GM23338 (cell line): Measurements from ENCODE around the gene PLEKHM1. TPM values are rescaled to one million over a fixed set of nuclear protein-coding genes. Genes with fewer than 3 reads are reported as not detected.
"Not testable (repeated sequence)": the region's sequence is repeated elsewhere in the genome, so short reads cannot be mapped to it uniquely, and the experiment has no call there.

ENCODE experiments used
- ATAC-seq: fragments of 200-7000 bp; cut with Tn5 transposase; 3 replicates; pipeline ENCODE4 v1.9.1; 2020
- DNase-seq: peaks from one replicate; pipeline ENCODE4 v3.0.0-alpha.2; 2015; ENCODE audit warnings: low spot score
- H2AFZ ChIP-seq: fragments of 200-600 bp; sonication (generic); 2 replicates; pipeline ENCODE4 v1.8.0; 2016; ENCODE audit warnings: antibody characterized with exemption, mild to moderate bottlenecking, moderate library complexity
- H3F3A ChIP-seq: fragments of 200-600 bp; sonication (generic); replicated peaks from 2 replicates; pipeline ENCODE4 v1.8.0; 2017; ENCODE audit warnings: antibody characterized with exemption, mixed run types, low read depth
- H3K27ac ChIP-seq: fragments of 200-600 bp; sonication (generic); 2 replicates; pipeline ENCODE4 v1.6.1; 2016; ENCODE audit warnings: low read depth
- H3K27me3 ChIP-seq: fragments of 200-600 bp; sonication (generic); 2 replicates; pipeline ENCODE4 v1.8.0; 2016; ENCODE audit warnings: mild to moderate bottlenecking, mixed run types, moderate library complexity; ENCODE audit not compliant: insufficient read depth
- H3K36me3 ChIP-seq: fragments of 200-600 bp; sonication (generic); 2 replicates; pipeline ENCODE4 v1.8.0; 2016; ENCODE audit warnings: mild to moderate bottlenecking; ENCODE audit not compliant: insufficient read depth
- H3K4me1 ChIP-seq: fragments of 200-600 bp; sonication (generic); 2 replicates; pipeline ENCODE4 v1.8.0; 2016; ENCODE audit warnings: mild to moderate bottlenecking, moderate library complexity; ENCODE audit not compliant: insufficient read depth
- H3K4me2 ChIP-seq: fragments of 200-600 bp; sonication (generic); 2 replicates; pipeline ENCODE4 v1.7.1; 2017; ENCODE audit warnings: mixed run types
- H3K4me3 ChIP-seq: fragments of 200-600 bp; sonication (generic); 2 replicates; pipeline ENCODE4 v1.6.1; 2016; ENCODE audit warnings: mixed run types
- H3K79me2 ChIP-seq: fragments of 200-600 bp; sonication (generic); replicated peaks from 2 replicates; pipeline ENCODE4 v1.8.0; 2017; ENCODE audit warnings: mild to moderate bottlenecking; ENCODE audit not compliant: insufficient read depth
- H3K9me2 ChIP-seq: fragments of 200-600 bp; sonication (generic); 2 replicates; pipeline ENCODE4 v1.8.0; 2017; ENCODE audit not compliant: insufficient read depth
- H4K20me1 ChIP-seq: fragments of 200-600 bp; sonication (generic); replicated peaks from 2 replicates; pipeline ENCODE4 v1.8.0; 2017; ENCODE audit warnings: mild to moderate bottlenecking; ENCODE audit not compliant: insufficient read depth
- H3K27ac Mint-ChIP-seq: 2 replicates; pipeline ENCODE4 v1.8.0; 2020; ENCODE audit warnings: inconsistent platforms, mild to moderate bottlenecking, moderate library complexity, mixed read lengths
- H3K27me3 Mint-ChIP-seq: 3 replicates; pipeline ENCODE4 v1.8.0; 2022; ENCODE audit warnings: low read depth, mild to moderate bottlenecking, moderate library complexity, mixed read lengths, inconsistent platforms; ENCODE audit not compliant: insufficient read depth, poor library complexity
- H3K36me3 Mint-ChIP-seq: 3 replicates; pipeline ENCODE4 v1.8.0; 2021; ENCODE audit warnings: low read depth, mild to moderate bottlenecking, inconsistent platforms, moderate library complexity, mixed read lengths
- H3K4me1 Mint-ChIP-seq: 3 replicates; pipeline ENCODE4 v1.8.0; 2020; ENCODE audit warnings: mild to moderate bottlenecking, inconsistent platforms, mixed read lengths
- H3K4me3 Mint-ChIP-seq: 3 replicates; pipeline ENCODE4 v1.8.0; 2021; ENCODE audit warnings: moderate library complexity, mild to moderate bottlenecking, inconsistent platforms, mixed read lengths
- H3K9me3 Mint-ChIP-seq: 3 replicates; pipeline ENCODE4 v1.8.0; 2020; ENCODE audit warnings: moderate library complexity, mild to moderate bottlenecking, inconsistent platforms, mixed read lengths
- JUNB ChIP-seq: IDR thresholded peaks from one replicate; pipeline ENCODE4 v1.6.1; 2016; ENCODE audit warnings: antibody characterized with exemption; ENCODE audit not compliant: unreplicated experiment
- POLR2AphosphoS5 ChIP-seq: IDR thresholded peaks from 2 replicates; pipeline ENCODE4 v1.6.1; 2016; ENCODE audit warnings: antibody characterized with exemption, low read depth
- STAT1 ChIP-seq: IDR thresholded peaks from one replicate; pipeline ENCODE4 v1.6.1; 2016; ENCODE audit warnings: antibody characterized with exemption; ENCODE audit not compliant: unreplicated experiment
- polyA plus RNA-seq: library from polyadenylated mRNA; unstranded; fragments of >200 nt; fragmentation: Nextera tagmentation; extraction: Ambion mirVana; gene quantifications from 2 replicates; pipeline ENCODE4 v1.2.1, GENCODE V29; 2016
- total RNA-seq: library from RNA; depleted of rRNA; stranded (reverse); fragments of >200 nt; shearing (Covaris generic); gene quantifications from 2 replicates; pipeline ENCODE4 v1.2.3, GENCODE V29; 2014
- TF ChIP-seq, protein P1 (sequence below): IDR thresholded peaks from 2 replicates; pipeline ENCODE4 v1.6.1; 2016; ENCODE audit warnings: antibody characterized with exemption

Gene PLEKHM1
- total and polyA plus RNA-seq, 2 experiments from 2014 or later = 4.4 to 17.9 TPM

DNA sequence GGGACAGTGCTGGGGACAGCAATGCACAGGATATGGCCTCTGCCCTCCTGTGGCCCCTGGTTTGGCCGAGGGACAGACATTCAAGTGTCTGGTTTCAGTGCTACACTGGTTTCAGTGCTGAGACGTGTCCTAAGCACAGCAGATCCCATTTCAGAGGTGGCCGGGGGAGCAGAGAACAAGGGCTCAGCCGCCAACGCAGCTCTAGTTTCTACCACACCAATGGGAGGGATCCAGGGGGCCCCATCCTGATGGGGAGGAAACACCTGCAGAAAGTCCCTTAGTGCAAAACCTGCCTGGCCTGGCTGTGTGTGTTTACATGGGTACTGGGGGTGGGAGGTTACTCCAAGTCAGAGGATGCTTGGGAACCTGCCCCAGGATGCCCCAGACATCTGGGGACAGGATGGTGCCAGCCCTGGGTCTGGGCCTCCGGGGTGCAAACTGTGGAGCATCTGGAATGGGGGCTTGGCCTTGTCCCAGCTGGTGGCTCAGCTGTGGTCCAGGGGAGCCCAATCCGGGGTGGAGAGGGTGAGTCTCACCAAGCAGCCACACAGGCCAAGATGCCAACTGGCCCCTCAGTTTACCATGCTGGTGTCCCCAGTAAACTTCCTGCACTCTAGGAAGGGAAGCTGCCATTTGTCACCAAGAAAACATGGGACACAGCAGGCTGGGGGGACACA is 49.5 kb downstream of the PLEKHM1 start:
- H3K4me2 ChIP-seq, H3K36me3 ChIP-seq, H3F3A ChIP-seq, DNase-seq, H3K27ac ChIP-seq, H2AFZ ChIP-seq, H3K36me3 Mint-ChIP-seq, H3K4me1 ChIP-seq, H3K4me3 ChIP-seq, H3K9me3 Mint-ChIP-seq, H3K27ac Mint-ChIP-seq, H3K27me3 Mint-ChIP-seq, ATAC-seq, H3K9me2 ChIP-seq, H3K4me3 Mint-ChIP-seq, H3K79me2 ChIP-seq, H4K20me1 ChIP-seq, H3K27me3 ChIP-seq: not testable (repeated sequence)
- peaks cover 29% of the 10 kb centered on the region for H3K4me1 Mint-ChIP-seq

DNA sequence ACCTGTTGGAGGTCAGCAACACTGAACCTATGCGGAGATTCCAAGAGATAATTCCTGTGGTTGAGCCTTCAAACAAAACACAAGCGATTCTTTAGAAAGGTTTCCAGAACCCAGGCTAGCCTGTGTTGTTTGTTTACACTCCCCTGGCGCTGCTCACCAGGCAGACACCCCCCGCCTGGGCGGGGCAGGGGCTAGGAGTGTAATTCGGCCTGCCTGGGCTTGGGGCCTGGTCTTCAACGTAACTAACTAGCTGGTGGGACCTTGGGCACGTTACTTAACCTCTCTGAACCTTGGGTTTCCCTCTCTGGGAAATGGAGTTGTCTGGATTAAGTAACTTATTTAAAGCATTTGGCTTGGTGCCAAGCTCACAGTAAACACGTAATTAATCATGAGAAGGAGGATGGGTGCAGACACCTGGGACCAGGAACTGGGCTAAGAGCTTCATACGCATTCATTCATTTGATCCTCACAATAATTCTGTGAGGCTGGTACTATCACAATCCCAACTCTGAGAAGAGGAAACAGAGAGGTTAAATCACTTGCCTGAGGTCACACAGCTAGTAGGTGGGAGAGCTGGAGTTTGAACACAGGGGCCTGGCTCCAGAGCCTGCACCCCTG is 50.3 kb downstream of the PLEKHM1 start:
- no peaks in the 10 kb centered on the region for H3K9me3 Mint-ChIP-seq
- TF ChIP-seq JUNB (no peak), STAT1 (no peak)
- peaks cover 32% of the 10 kb centered on the region for H3K4me1 Mint-ChIP-seq
- DNase-seq (peak; percentile 48), ATAC-seq (peak; percentile 71)
- Histone ChIP-seq H3K79me2 (no peaks in the 10 kb centered on the region), H3K4me1 (peaks cover 3% of the 10 kb centered on the region; the same call in 1 of the 2 replicates), H3K27ac (no peak overlapping the region), H4K20me1 (no peaks in the 10 kb centered on the region), H3K9me2 (no peaks in the 10 kb centered on the region), H3K27me3 (no peaks in the 10 kb centered on the region), H2AFZ (no peak overlapping the region), H3K36me3 (no peaks in the 10 kb centered on the region), H3K4me2 (peak overlapping the region; percentile 15; the same call in 1 of the 2 replicates), H3F3A (no peaks in the 10 kb centered on the region), H3K4me3 (no peak overlapping the region)
- H3K4me3 Mint-ChIP-seq = no peak overlapping the region
- H3K27me3 Mint-ChIP-seq = peaks cover 12% of the 10 kb centered on the region
- H3K27ac Mint-ChIP-seq = no peak overlapping the region
- no peaks in the 10 kb centered on the region for H3K36me3 Mint-ChIP-seq

DNA sequence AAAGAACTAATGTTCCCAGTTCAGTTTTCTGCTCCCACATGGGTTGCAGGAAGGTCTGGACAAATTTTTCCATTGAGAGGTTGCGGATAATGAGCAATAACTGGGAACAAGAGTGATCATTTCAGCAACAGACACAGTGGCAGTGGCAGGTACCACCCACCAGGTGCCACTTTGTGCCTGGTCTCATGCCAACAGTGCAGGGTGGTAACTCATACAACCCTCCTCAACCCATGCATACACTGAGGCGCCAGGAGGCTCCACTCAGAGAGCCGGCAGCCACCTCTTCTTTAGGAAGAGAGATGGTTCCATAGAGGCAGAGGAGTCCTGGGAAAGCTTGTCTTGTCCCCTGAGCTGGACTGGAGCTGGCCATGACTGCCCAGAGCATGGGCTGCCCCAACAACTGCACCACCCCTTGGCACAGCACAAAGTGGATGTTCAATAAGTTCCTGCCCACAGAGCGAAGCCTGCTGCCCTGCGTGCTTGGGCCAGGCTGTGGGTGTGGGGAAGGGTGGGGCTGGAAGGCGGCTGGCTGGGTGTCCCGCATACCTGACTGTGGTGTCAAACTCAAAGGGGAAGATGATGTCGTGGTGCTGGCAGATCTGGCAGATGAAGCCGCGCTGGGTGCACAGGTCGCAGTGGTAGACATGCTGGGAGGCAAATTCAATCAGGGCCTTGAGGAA is 51.5 kb downstream of the PLEKHM1 start:
- Histone ChIP-seq H3F3A (no peaks in the 10 kb centered on the region), H4K20me1 (no peaks in the 10 kb centered on the region), H3K27me3 (no peaks in the 10 kb centered on the region), H3K27ac (no peak overlapping the region), H3K4me1 (peaks cover 3% of the 10 kb centered on the region; the same call in 1 of the 2 replicates), H3K4me2 (no peak overlapping the region), H3K4me3 (no peak overlapping the region), H3K9me2 (no peaks in the 10 kb centered on the region), H2AFZ (no peak overlapping the region), H3K36me3 (no peaks in the 10 kb centered on the region), H3K79me2 (no peaks in the 10 kb centered on the region)
- H3K4me1 Mint-ChIP-seq = peaks cover 32% of the 10 kb centered on the region
- DNase-seq = no peak
- no peak for ATAC-seq
- peaks cover 14% of the 10 kb centered on the region for H3K27me3 Mint-ChIP-seq
- no peaks in the 10 kb centered on the region for H3K9me3 Mint-ChIP-seq
- no peak overlapping the region for H3K4me3 Mint-ChIP-seq
- TF ChIP-seq JUNB (no peak), POLR2AphosphoS5 (no peak)
- TF ChIP-seq, protein P1, sequence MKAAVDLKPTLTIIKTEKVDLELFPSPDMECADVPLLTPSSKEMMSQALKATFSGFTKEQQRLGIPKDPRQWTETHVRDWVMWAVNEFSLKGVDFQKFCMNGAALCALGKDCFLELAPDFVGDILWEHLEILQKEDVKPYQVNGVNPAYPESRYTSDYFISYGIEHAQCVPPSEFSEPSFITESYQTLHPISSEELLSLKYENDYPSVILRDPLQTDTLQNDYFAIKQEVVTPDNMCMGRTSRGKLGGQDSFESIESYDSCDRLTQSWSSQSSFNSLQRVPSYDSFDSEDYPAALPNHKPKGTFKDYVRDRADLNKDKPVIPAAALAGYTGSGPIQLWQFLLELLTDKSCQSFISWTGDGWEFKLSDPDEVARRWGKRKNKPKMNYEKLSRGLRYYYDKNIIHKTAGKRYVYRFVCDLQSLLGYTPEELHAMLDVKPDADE = no peak
- no peak overlapping the region for H3K27ac Mint-ChIP-seq
- no peaks in the 10 kb centered on the region for H3K36me3 Mint-ChIP-seq
